ENCODE results near the gene MYH7B.

MYH7B gene

DNA sequence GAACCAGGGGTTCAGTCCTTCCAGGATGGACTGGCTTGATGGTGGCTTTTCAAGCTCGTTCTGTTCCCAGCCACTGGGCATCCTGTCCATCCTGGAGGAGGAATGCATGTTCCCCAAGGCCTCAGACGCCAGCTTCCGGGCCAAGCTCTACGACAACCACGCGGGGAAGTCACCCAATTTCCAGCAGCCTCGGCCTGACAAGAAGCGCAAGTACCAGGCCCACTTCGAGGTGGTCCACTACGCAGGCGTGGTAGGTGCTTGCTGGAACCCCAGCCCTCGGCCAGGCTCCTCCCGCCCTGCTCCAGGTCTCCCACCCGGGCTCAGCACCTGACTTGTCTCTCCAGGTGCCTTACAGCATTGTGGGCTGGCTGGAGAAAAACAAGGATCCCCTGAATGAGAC, 34.0 kb downstream of the MYH7B start:
- ChIA-PET POLR2A (no interaction called here), CTCF (interaction anchor here (0.9 to 8.3 kb wide), 3 partner anchors 8 to 115 kb away, joined by 3 to 64 read pairs (median 3); partner anchors contain the start of genes ACSS2 and GGT7)
- TF ChIP-seq, protein P1, sequence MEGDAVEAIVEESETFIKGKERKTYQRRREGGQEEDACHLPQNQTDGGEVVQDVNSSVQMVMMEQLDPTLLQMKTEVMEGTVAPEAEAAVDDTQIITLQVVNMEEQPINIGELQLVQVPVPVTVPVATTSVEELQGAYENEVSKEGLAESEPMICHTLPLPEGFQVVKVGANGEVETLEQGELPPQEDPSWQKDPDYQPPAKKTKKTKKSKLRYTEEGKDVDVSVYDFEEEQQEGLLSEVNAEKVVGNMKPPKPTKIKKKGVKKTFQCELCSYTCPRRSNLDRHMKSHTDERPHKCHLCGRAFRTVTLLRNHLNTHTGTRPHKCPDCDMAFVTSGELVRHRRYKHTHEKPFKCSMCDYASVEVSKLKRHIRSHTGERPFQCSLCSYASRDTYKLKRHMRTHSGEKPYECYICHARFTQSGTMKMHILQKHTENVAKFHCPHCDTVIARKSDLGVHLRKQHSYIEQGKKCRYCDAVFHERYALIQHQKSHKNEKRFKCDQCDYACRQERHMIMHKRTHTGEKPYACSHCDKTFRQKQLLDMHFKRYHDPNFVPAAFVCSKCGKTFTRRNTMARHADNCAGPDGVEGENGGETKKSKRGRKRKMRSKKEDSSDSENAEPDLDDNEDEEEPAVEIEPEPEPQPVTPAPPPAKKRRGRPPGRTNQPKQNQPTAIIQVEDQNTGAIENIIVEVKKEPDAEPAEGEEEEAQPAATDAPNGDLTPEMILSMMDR (IDR thresholded peaks at IDR 0.05; ENCODE audit: insufficient read depth, low read length, missing control alignments), result no peak
- DNase-seq (ENCODE audit: low read depth, low spot score), result no peak
- no peak overlapping the region for H3K4me3 ChIP-seq (ENCODE audit: low read depth, low read length)

DNA sequence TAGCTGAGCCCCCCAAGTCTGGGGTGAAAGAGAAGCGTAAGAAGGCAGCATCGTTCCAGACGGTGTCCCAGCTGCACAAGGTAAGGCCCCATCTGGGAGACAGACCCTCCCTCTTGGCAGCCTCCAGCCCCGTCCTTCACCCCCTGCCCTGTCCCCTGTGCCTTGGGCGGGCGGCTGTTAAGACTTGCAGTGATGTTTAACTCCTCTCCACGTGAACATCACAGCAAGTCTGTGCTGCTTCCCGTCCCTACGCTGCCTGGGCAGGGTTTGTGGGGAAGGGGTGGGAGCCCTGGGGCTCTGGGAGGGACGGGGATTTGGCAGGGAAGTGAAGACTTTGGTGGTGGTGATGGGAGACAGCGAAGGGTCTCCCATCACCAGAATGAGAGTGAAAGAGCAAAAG, 34.6 kb downstream of the MYH7B start:
- TF ChIP-seq, protein P1 (IDR thresholded peaks at IDR 0.05; ENCODE audit: insufficient read depth, low read length, missing control alignments), result no peak
- ChIA-PET POLR2A (no interaction called here), CTCF (interaction anchor here (1.6 to 8.3 kb wide), 2 partner anchors 116 to 155 kb away, joined by 3 to 64 read pairs; partner anchors contain the start of genes ACSS2 and GGT7)
- no peak for DNase-seq (ENCODE audit: low read depth, low spot score)
- H3K4me3 ChIP-seq (ENCODE audit: low read depth, low read length), result no peak overlapping the region

DNA sequence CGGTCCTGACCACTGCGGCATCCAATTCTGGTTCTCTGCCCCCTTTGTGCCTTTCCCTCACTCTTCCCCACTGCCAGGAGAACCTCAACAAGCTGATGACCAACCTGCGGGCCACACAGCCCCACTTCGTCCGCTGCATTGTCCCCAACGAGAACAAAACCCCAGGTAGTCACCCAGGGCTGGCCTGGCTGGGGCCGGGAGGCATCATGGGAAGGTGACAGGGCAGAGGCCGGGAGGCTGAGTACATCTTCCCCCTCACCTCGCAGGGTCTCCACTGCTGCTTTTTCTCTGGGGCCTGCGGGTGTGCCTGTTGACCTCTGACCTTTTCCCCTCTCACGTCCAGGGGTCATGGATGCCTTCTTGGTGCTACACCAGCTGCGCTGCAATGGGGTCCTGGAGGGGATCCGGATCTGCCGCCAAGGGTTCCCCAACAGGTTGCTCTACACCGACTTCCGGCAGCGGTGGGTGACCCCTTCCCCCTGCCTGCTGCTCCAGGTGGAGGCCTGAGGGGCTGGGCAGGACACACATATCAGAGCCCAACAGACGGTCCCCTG, 35.1 kb downstream of the MYH7B start:
- ChIA-PET CTCF (interaction anchor here (0.9 to 8.3 kb wide), 3 partner anchors 9 to 155 kb away, joined by 3 to 64 read pairs (median 3); partner anchors contain the start of genes ACSS2 and GGT7), POLR2A (interaction anchor here (0.9 to 1.1 kb wide), 2 partner anchors 9 to 12 kb away, joined by 3 to 4 read pairs; no protein-coding TSS in a partner anchor)
- no peak overlapping the region for H3K4me3 ChIP-seq (ENCODE audit: low read depth, low read length)
- TF ChIP-seq, protein P1 (IDR thresholded peaks at IDR 0.05; ENCODE audit: insufficient read depth, low read length, missing control alignments), result no peak
- no peak for DNase-seq (ENCODE audit: low read depth, low spot score)

DNA sequence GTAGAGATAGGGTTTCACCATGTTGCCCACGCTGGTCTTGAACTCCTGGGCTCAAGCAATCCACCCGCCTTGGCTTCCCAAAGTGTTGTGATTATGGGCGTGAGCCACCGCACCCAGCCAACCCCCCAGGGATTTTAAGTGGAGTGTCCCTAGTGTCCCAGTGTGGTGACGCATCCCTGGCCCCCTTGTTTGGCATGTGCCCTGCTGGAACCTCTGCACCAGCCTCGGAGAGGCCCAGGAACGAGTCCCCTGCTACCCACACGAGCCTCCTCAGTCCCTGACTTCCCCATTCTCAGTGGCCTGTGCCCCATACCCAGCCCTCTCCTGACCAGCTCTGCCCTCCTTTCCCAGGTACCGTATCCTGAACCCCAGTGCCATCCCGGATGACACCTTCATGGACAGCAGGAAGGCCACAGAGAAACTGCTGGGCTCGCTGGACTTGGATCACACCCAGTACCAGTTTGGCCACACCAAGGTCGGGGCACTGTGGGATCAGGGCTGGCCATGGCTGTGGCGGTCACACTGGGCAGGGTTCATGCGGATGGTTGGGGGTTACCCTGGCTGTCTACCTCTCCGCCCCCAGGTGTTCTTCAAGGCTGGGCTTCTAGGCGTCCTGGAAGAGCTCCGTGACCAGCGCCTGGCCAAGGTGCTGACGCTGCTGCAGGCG, 37.2 kb downstream of the MYH7B start:
- TF ChIP-seq, protein P1 (IDR thresholded peaks at IDR 0.05; ENCODE audit: insufficient read depth, low read length, missing control alignments), result no peak
- DNase-seq (ENCODE audit: low read depth, low spot score), result no peak
- ChIA-PET POLR2A (interaction anchor here (0.6 kb wide), 1 partner anchor 11 kb away, joined by 3 read pairs; no protein-coding TSS in a partner anchor), CTCF (interaction anchor here (8.3 kb wide), 1 partner anchor 118 kb away, joined by 64 read pairs; the partner anchor contains the start of genes ACSS2 and GGT7)
- no peak overlapping the region for H3K4me3 ChIP-seq (ENCODE audit: low read depth, low read length)

DNA sequence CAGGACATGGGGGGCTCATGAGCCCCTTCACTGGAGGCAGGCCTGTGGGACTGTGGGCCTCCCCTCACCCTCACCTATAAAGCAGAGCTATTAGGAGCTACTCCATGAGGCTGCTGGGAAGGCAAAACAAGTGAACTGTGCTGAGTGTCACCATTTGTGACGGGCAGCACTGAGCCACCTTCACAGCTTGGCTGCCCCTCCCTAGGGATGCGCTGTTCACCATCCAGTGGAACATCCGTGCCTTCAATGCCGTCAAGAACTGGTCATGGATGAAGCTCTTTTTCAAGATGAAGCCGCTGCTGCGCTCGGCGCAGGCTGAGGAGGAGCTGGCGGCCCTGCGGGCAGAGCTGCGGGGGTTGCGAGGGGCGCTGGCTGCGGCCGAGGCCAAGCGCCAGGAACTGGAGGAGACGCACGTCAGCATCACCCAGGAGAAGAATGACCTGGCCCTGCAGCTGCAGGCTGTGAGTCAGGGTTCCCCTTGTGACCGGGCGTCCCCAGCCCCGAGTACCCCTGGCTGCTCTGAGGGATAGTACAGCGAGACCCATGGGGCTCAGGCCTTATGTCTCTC, 38.4 kb downstream of the MYH7B start:
- TF ChIP-seq, protein P1 (IDR thresholded peaks at IDR 0.05; ENCODE audit: insufficient read depth, low read length, missing control alignments), result no peak
- no peak for DNase-seq (ENCODE audit: low read depth, low spot score)

More for the DNA sequence above, 38.4 kb downstream of the MYH7B start:
- POLR2A ChIA-PET, result interaction anchor here (1.1 kb wide), 1 partner anchor 168 kb away, joined by 3 read pairs; the partner anchor contains the start of gene NCOA6
- no peak overlapping the region for H3K4me3 ChIP-seq (ENCODE audit: low read depth, low read length)
- CTCF ChIA-PET, result interaction anchor here (0.6 to 8.3 kb wide), 3 partner anchors 9 to 120 kb away, joined by 3 to 64 read pairs (median 3); partner anchors contain the start of genes ACSS2 and GGT7

Measured in AG04449 (cell line).